ENCODE measurements around the gene AURKAIP1. TPM values are rescaled to one million over a fixed set of nuclear protein-coding genes. Genes with fewer than 3 reads are reported as not detected.

Gene AURKAIP1
- total RNA-seq, 1 experiment from 2014 or later = 164 TPM

GRCh38 chr1:1420654-1421141, 45.7 kb upstream of the AURKAIP1 start:
- H3K79me2 ChIP-seq (ENCODE audit: low read depth) = no peaks in the 10 kb centered on the region
- no peak overlapping the region for H3K27ac ChIP-seq
- H3K27me3 ChIP-seq (ENCODE audit: insufficient read depth, low read depth) = no peaks in the 10 kb centered on the region
- intact Hi-C loops (cut with micrococcal nuclease; ENCODE audit: unreplicated experiment) = no loop called here
- no peaks in the 10 kb centered on the region for H3K9me2 ChIP-seq (ENCODE audit: insufficient read depth)
- no peak overlapping the region for H3K4me3 ChIP-seq
- no peaks in the 10 kb centered on the region for H3K9me3 ChIP-seq (ENCODE audit: insufficient read depth, low read depth)
- ChIA-PET CTCF (interaction anchor here (0.6 to 0.8 kb wide), 2 partner anchors 10 to 113 kb away, joined by 3 to 4 read pairs; no protein-coding TSS in a partner anchor), POLR2A (ENCODE audit: unreplicated experiment) (interaction anchor here (0.6 to 0.8 kb wide), 2 partner anchors 11 to 13 kb away, joined by 3 to 6 read pairs; no protein-coding TSS in a partner anchor)
- no peaks in the 10 kb centered on the region for H4K20me1 ChIP-seq (ENCODE audit: insufficient read depth)
- H3K4me2 ChIP-seq = no peak overlapping the region
- peaks cover 18% of the 10 kb centered on the region for H3K4me1 ChIP-seq (replicated peaks; ENCODE audit: insufficient read depth)
- H3K36me3 ChIP-seq (ENCODE audit: low read depth) = no peaks in the 10 kb centered on the region
- peaks cover 8% of the 10 kb centered on the region; the same call in 1 of the 2 replicates for H3F3A ChIP-seq (ENCODE audit: insufficient read depth, low read depth)
- TF ChIP-seq EZH2 (IDR thresholded peaks at IDR 0.05; ENCODE audit: low read depth) = no peak
- TF ChIP-seq, protein P1, sequence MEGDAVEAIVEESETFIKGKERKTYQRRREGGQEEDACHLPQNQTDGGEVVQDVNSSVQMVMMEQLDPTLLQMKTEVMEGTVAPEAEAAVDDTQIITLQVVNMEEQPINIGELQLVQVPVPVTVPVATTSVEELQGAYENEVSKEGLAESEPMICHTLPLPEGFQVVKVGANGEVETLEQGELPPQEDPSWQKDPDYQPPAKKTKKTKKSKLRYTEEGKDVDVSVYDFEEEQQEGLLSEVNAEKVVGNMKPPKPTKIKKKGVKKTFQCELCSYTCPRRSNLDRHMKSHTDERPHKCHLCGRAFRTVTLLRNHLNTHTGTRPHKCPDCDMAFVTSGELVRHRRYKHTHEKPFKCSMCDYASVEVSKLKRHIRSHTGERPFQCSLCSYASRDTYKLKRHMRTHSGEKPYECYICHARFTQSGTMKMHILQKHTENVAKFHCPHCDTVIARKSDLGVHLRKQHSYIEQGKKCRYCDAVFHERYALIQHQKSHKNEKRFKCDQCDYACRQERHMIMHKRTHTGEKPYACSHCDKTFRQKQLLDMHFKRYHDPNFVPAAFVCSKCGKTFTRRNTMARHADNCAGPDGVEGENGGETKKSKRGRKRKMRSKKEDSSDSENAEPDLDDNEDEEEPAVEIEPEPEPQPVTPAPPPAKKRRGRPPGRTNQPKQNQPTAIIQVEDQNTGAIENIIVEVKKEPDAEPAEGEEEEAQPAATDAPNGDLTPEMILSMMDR (conservative IDR thresholded peaks at IDR 0.05) = no peak
- no peak for DNase-seq
- no TSS peak for BruUV-seq (replicated peaks)
- H2AFZ ChIP-seq = no peak overlapping the region

GRCh38 chr1:1419813-1420653, 45.0 kb upstream of the AURKAIP1 start:
- POLR2A ChIA-PET (ENCODE audit: unreplicated experiment) = interaction anchor here (0.6 to 0.8 kb wide), 3 partner anchors 12 to 16 kb away, joined by 3 to 6 read pairs (median 4); partner anchors contain the start of gene VWA1
- Histone ChIP-seq H3F3A (ENCODE audit: insufficient read depth, low read depth) (peaks cover 8% of the 10 kb centered on the region; the same call in 1 of the 2 replicates), H3K27ac (no peak overlapping the region), H2AFZ (no peak overlapping the region), H3K4me2 (no peak overlapping the region), H3K36me3 (ENCODE audit: low read depth) (no peaks in the 10 kb centered on the region), H3K27me3 (ENCODE audit: insufficient read depth, low read depth) (no peaks in the 10 kb centered on the region), H3K4me1 (replicated peaks; ENCODE audit: insufficient read depth) (peaks cover 18% of the 10 kb centered on the region), H4K20me1 (ENCODE audit: insufficient read depth) (no peaks in the 10 kb centered on the region), H3K9me2 (ENCODE audit: insufficient read depth) (no peaks in the 10 kb centered on the region), H3K9me3 (ENCODE audit: insufficient read depth, low read depth) (no peaks in the 10 kb centered on the region), H3K4me3 (no peak overlapping the region), H3K79me2 (ENCODE audit: low read depth) (no peaks in the 10 kb centered on the region)
- no TSS peak for BruUV-seq (replicated peaks)
- DNase-seq = no peak
- CTCF ChIA-PET = no interaction called here
- intact Hi-C loops (cut with micrococcal nuclease; ENCODE audit: unreplicated experiment) = no loop called here
- no peak for TF ChIP-seq EZH2 (IDR thresholded peaks at IDR 0.05; ENCODE audit: low read depth)
- TF ChIP-seq, protein P1 (conservative IDR thresholded peaks at IDR 0.05) = no peak

- no peak for TF ChIP-seq EZH2 (IDR thresholded peaks at IDR 0.05; ENCODE audit: low read depth)
- TF ChIP-seq, protein P1 (conservative IDR thresholded peaks at IDR 0.05) = no peak
- Histone ChIP-seq H3K79me2 (ENCODE audit: low read depth) (no peaks in the 10 kb centered on the region), H3K27me3 (ENCODE audit: insufficient read depth, low read depth) (no peaks in the 10 kb centered on the region), H2AFZ (no peak overlapping the region), H4K20me1 (ENCODE audit: insufficient read depth) (no peaks in the 10 kb centered on the region), H3K36me3 (ENCODE audit: low read depth) (no peaks in the 10 kb centered on the region), H3K9me2 (ENCODE audit: insufficient read depth) (no peaks in the 10 kb centered on the region), H3K4me1 (replicated peaks; ENCODE audit: insufficient read depth) (peaks cover 18% of the 10 kb centered on the region), H3F3A (ENCODE audit: insufficient read depth, low read depth) (peaks cover 8% of the 10 kb centered on the region; the same call in 1 of the 2 replicates), H3K9me3 (ENCODE audit: insufficient read depth, low read depth) (no peaks in the 10 kb centered on the region), H3K4me2 (no peak overlapping the region), H3K4me3 (no peak overlapping the region), H3K27ac (no peak overlapping the region)
- intact Hi-C loops (cut with micrococcal nuclease; ENCODE audit: unreplicated experiment) = no loop called here
- ChIA-PET CTCF (no interaction called here), POLR2A (ENCODE audit: unreplicated experiment) (interaction anchor here (0.6 kb wide), 1 partner anchor 16 kb away, joined by 4 read pairs; the partner anchor contains the start of gene VWA1)
- DNase-seq = no peak
- no TSS peak for BruUV-seq (replicated peaks)
These were observed 44.4 kb upstream of the AURKAIP1 start for GRCh38 chr1:1419363-1419812.

Data from PC-9 (cell line).